Fibroblast of skin of scalp (primary cell): Measurements from ENCODE around the gene OSTF1. TPM values are rescaled to one million over a fixed set of nuclear protein-coding genes. Genes with fewer than 3 reads are reported as not detected.

Experiments
- DNase-seq: peaks from one replicate; pipeline ENCODE4 v3.0.0-alpha.2; 2013
- polyA plus RNA-seq, 2 experiments: library from polyadenylated mRNA; unstranded; fragments of 120-200 nt; gene quantifications; one replicate each; pipeline ENCODE4 v1.2.1, GENCODE V29; 2013; ENCODE audit not compliant: insufficient read length in 2 of 2

The OSTF1 gene, protein sequence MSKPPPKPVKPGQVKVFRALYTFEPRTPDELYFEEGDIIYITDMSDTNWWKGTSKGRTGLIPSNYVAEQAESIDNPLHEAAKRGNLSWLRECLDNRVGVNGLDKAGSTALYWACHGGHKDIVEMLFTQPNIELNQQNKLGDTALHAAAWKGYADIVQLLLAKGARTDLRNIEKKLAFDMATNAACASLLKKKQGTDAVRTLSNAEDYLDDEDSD
- polyA plus RNA-seq (2013, experiment 1 of 2; ENCODE audit: insufficient read length) = 41.5 TPM
- polyA plus RNA-seq (2013, experiment 2 of 2; ENCODE audit: insufficient read length) = 39.7 TPM

DNA sequence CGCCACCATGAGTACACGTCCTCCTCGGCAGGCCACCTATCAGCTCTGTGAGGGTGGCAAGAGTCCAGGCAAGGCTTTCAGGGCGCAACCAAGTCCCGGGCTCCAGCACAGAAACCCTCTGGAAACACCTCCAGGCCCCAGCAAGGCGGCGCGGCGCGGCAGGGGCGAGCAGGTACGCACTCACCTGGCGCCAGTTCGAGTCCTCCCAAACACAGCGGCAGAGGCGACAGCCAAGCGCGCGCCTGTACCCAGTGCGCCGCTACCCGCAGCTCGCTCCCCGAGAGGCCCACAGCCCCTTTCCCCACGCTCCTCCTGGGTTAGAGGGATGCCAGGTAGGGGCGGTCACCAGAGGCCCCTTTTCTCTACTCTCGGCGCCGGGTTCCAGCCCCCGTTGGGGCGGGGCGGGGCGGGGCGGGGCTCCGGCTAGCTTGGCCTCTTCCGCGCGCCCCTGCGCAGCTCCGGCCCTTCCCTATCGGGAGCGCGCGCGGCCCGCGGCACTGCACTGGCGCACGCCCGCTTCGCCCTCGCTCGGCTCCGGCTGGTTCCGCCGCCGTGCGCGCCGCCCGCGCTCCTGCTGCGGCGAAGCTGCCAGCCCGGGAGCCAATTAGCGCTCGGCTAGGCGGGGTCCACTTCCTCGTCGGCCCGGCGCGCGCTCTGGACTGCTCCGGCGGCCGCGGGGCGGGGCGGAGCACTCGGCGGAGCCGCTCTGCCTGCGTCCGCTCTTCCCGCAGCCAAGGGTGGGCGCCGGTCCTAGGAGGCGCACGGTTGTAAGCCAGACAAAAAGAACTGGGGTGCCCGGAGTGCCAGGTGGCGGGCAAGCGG is at the start of gene OSTF1, which contains the start of gene NMRK1:
Gene OSTF1, plus strand, starts transcription at position 691 of the 822 bp plus-strand sequence. CDS start 179 bp downstream, outside the sequence.
Gene NMRK1, minus strand, starts transcription at position 332 of the 822 bp plus-strand sequence. CDS start 5,040 bp downstream, outside the sequence.
- peak; percentile 98 for DNase-seq

DNA sequence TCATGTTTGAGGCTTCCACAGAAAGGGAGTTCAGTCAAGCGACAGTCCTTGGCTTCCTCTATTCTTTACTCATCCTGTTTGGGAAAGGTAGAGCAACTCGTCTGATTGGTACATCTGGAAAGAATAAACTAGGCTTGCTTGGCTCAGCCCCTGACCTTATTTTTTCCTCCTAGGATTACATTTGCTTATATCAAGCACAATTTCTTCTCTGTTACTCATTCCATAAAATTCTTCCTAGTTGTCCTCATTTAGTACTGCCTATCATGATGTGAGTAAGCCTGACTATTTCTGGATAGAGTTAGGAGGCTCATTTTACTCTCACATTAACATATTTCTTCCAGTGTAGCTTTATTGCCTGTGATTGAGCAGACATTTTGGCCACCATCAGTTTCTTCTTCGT is 49.3 kb upstream of the OSTF1 start:
- peak; percentile 82 for DNase-seq

DNA sequence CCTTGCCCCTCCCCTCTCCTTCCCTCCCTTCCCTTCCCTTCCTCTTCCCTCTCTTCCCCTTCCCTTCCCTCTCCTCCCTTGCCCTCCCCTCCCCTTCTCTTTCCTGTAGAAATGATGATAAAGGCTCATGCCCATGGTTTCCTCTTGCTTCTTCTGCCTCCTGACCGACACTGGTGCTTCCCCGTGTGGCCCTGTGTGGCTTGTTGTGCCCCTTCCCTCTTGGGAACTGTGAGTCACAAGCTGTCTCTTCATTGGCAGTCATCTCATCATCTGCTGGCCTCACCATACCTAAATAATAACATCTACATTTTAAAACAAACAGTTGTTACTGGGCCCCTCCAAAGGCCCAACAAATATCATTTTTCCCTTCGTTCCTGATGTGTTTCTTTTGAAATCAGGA is 48.5 kb upstream of the OSTF1 start:
- DNase-seq = no peak

DNA sequence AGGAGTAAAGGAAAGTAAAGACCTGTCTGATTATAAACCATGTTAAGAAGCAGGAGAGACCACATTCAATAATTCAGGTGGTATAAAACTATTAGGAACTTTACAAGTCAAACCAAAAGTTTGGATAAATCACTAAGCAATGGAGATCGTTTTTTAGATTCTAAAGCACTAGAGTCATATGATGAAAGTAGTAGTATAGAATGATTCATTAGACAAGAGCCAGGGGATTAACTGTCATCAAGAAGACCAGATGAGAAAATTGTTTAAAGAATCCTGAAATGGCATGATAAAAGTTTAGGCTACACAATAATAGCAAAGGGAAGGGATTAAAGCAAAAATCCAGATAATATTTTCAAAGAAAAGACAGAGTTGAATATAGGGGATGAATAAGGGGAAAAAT is 47.3 kb upstream of the OSTF1 start:
- DNase-seq = peak; percentile 32

DNA sequence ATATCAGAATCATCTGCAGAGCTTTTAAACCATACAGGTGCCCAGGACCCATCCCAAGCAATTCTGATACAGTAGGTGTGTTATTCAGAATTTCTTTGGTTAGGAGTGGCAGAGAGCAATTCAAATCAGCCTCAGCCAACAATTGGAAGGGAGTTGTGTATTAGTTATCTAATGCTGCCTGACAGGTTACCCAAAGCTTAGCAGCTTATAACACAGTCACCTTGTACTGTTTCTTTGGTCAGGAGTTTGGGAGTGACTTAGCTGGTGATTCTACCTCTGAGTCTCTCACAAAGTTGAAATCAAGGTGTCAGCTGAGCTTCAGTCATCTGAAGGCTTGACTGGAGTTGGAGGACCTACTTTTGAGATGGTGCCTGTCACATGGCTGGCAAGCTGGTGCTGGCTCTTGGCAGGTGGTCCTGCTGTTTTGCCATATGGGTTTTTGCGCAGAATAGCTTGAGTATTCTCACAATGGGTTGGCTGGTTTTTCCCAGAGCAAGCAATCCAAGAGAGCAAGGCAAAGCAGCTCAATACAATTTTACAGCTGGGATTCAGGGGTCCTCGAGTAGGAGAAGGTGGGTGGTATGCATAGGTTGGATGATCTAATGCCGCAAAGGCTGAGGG is 41.5 kb upstream of the OSTF1 start:
- no peak for DNase-seq

DNA sequence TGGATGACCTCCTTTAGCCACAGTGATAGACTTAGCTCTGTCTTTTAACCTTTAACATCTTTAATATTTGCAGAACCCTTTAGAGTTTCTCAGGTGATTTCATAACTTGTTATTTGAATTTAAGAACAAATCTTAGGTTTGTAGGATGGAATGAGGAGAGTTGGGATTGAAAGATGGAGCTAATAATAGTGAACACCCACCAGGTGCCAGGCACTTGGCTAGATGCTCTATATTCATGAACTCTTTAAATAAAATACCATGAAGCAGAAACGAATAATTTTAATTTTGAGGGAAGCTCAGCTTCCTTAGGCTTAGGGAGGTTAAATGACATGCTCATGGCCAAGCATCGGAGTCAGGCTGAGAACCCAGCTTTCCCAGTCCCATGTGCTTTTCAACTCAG is 40.8 kb upstream of the OSTF1 start:
- no peak for DNase-seq

DNA sequence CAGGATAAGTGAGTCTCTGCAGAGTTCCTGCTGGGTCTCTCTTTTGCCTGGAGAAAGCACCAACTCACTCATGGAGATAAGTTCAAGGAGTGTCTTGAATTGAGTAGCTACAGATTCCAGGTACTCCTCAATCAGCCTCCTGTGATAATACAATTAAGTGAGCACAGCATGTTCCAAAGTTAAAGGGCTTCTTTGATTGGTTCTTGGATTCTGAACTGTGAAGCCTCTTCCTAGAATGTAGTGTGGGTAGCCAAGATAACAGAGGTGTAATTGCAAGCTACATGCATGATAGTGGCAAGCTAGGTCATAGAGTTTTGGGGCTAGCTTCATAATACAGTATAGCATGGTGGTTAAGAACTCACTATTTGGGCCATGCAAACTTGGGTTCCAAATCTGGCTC is 37.0 kb upstream of the OSTF1 start:
- no peak for DNase-seq

DNA sequence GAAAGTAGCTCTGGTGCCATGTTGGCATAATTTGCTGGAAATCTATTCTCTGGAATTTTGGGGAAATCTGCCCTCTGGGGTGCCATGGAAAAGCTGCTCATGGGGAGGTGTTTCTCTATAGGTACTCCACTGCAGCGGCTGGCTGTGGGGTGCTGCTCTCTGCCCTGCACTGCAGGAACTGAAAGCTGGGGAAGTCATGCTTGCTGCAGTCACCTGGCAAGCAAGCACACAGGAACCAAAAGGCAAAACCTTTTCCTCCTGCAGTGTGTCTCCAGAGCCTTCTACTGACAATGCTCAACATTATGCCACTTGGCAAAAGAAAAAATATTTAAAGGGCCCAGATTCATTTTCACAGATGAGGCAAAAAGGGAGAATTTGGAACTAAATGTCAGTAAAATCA is 34.4 kb upstream of the OSTF1 start:
- no peak for DNase-seq

DNA sequence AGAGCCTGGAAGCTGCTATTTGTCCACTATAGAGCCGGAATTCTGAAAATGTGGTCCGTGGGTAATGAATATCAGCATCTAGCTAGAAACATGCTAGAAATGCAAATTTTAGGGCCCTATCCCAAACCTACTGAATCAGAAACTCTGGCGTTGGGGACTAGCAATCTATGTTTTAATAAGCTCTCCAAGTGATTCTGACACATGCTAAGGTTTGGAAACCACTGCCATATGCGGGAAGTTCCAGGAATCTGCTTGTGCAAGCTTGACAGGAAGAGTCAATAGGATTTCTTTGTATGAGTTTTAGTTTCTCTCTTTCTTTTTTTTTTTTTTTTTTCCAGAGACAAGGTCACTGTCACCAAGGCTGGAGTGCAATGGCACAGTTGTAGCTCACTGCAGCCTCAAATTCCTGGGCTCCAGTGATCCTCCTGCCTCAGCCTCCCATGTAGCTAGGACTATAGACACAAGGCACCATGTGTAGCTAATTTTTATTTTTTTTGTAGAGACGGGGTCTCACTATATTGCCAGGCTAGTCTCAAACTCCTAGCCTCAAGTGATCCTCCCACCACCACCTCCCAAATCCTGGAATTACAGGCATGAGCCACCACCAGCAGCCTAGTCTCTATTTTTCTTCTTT is 33.8 kb upstream of the OSTF1 start:
- DNase-seq = peak; percentile 45

DNA sequence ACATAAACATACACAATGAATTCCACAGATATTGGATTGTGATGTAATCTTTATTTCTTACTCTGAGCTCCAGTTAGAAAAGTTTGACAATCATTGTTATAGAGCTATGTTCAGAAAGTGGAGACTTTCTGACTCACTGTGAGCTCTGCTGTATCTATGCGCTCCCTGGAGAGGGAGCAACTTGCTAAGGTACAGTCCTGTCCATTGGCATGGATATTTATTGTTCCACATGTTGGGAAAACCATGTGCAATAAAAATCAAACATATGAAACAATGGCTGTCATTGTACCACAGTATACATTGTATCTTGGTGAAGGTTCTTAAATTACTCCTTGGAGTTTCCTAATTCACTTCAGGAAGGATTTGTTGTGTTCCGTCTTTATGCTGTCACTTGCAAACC is 27.1 kb upstream of the OSTF1 start:
- no peak for DNase-seq

DNA sequence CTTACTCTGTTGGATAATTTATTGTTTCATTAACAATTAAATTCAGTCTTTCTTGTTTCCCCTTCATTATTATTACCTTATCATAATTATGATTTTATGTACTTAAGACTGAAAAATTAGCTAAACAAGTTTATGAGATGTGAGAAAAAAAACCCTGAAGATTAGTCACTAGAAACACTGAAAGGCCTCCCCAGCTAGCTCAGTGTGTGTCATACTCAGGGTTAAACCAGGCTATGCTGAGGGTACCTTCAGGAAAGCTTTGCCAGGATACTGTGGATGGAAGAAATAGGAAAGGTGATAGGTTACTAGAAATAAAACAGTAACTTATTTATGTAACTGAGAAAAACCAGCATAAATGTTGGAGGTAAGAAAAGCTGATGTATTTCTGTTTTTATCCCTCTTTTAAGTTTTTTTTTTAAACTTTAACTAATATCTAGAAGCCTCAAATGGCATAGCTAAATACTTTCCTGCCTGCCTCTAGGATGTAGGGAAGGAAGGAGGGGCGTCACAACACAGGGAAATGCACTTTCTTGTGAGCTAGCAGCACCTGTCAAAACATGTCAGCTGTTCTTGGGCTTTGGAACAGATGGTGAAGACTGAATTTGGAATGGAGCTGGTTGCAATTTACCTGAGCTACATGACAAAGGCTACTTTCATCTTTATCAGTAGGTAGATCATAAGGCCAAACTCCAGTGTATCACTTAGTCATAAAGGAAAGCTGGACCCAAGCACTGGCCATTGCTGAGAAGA is 24.6 kb upstream of the OSTF1 start:
- no peak for DNase-seq

DNA sequence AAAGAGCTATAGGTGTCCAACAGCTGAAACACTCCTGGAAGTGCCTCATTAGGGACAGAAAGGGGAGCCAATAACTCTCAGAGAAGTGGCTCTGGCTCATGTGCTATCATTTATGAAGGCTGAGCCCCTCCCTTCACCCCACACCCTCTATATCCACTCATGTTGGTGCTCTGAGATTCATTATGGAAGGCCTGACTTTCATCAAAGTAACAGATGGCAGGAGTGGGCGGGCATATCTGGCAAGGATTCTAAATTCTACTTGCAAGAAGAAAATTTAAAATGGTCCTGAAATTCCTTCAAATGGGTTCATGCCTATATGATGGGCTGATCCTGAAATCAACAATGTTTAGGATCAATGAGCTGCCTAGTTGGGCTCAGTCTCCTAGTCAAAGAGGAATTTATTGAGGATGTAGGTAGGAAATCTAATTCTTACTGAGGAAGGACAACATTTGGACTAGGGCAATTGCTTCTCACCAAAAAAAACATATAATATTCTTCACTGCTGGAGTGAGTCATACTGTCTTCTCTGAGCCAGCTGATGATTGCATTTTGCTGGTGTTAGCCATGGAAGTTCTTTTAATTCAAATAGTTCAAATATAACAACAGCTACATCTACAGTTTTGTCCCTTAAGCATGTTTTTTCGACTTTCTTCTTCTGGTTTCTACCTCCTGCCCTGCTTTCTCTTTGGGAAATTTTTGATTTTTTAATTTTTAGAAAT is 23.8 kb upstream of the OSTF1 start:
- DNase-seq = peak; percentile 49

DNA sequence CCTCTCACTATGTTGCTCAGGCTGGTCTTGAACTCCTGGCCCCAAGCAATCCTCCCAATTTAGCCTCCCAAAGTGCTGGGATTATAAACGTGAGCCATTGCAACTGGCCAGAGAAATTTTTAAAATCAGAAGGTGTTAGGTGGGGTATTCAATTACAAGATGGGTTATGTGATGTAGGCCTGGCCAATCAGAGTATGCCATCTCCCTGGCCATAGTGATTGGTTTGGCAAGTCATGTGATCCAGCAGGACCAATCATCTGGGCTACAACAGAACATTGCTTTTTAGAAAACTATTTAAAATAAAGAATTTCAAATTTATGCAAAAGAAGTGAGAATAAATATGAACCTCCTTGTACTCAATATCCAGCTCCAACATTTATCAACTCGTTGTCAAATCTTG is 22.8 kb upstream of the OSTF1 start:
- no peak for DNase-seq

DNA sequence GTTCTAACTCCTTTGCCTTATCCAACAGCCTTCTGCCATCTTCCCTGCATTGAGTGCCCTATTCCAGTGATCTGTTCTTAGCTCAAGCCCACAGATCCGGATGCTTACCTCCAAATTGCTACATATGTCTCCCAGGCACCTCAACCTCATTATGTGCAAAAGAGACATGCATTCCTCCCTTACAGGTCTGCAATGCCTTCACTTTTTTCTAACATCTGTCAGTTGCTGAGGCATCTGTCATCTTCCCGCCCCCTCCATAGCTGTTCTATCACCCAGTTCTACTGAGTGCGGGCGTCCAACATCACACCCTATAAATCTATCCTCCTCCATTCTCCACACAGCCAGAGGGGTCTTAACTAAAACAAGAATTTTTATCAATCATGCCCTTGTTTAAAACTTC is 20.4 kb upstream of the OSTF1 start:
- DNase-seq = no peak

DNA sequence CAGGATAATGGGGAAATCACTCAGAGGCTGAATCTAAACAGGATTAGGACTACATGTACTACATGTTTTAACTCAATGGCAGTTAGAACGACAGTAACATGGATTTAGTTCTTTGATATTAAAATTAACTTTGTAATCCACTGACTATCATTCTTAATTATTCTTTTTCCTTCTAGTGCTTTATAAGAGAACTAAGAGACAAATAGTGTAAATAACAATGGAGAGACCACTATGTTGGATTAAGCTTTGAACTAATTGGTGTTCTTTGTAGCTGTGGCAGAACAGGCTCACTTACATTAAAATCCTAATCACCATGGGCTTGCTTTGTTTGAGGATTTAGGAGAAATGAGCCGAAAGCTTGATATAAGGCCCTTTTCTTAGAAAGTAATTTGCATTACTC is 19.1 kb upstream of the OSTF1 start:
- no peak for DNase-seq

DNA sequence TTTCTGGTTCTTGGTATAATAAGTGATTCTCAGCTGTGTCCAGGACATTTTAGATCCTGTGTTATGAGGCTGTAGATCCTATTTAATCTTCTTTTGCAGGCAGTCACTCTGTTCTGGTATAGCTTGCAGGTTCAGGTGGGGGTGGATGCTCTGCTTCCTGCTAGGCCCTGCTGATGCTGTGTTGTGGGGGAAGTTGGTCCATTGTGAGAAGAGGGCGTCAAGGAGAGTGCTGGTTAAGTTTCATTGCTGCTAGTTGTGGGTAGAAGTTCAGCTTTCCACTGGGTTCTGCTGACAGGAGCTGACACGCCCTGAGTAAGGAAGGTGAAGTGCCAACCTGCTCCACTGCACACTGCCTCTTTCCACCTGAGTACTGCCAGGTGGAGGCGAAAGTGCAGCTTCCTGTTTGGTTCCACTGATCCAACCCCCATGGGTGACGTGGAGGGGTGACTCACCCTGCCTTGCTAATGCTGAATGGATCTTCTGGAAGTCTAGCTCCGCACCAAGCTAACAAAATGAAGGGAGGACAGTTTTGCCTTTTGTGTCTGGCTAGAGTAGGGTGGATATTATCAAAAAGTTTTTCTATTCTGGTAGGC is 16.7 kb upstream of the OSTF1 start:
- no peak for DNase-seq

DNA sequence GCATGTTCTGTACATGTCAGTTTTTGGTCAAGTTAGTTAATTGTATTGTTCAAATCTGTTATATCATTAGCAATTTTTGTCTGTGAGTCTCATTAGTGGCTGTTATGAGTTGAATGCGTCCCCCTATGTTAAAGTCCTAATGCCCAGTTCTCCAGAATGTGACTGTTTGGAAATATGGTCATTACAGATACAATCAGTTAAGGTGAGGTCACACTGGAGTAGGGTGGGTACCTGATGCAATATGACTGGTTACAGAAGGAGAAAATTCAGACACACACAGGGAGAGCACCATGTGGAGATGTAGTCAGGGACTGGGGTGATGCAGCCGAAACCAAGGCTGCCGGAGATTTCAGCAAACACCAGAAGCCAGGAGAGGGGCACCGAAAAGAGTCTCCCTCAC is 15.4 kb upstream of the OSTF1 start:
- no peak for DNase-seq

DNA sequence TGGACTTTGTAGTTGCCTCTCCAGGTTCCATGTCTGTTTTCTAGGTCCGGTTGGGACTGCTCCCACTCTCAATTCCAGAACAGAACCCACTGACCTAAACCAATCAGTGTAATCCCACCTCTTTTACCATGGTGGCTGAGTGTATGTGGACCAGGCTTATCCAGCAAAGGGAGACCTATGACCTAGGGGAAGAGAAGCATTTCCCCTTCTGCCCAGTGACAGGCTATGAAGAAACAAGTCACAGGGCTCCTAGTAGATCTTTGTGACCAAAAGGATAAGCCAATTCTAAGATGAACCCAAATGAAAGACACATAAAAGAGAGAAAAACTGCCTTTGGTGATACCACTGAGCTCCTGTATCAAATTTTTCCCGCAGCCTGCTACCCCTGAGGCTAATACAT is 6.7 kb upstream of the OSTF1 start:
- DNase-seq = no peak

DNA sequence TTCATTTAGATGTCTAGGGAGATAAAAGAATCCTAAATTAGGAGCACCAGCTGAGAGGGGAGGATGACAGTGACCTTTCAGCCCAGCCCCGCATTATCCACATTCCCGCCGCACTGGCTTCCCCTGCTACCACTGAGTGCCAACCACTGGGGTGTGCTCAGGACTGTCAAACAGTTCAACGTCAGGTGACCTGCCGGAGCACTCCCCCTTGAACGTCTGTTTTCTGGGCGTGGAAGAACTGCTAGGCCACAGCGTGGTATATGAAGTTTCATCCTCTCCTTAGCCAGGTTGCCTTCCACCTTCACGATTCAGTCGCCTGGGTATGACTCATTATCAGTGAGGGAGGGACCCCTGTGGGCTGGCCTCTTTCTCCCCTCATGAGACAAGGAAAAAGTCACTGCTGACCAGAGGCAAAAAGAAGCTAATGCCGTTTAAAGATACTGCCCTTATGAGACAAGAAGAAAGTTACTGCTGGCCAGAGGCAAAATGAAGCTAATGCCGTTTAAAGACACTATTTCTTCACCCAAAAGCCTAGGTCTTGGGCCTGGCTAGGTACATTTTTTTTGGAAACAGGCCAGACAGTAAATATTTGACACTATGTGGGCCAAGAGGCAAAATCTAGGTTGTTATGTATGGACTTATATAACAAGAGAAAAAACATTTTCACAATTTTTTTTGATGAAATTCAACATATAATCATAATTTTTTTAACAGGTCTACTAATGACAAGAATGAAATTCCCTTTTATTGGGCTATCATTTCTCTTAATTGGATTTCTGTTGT is 4.9 kb upstream of the OSTF1 start:
- no peak for DNase-seq

DNA sequence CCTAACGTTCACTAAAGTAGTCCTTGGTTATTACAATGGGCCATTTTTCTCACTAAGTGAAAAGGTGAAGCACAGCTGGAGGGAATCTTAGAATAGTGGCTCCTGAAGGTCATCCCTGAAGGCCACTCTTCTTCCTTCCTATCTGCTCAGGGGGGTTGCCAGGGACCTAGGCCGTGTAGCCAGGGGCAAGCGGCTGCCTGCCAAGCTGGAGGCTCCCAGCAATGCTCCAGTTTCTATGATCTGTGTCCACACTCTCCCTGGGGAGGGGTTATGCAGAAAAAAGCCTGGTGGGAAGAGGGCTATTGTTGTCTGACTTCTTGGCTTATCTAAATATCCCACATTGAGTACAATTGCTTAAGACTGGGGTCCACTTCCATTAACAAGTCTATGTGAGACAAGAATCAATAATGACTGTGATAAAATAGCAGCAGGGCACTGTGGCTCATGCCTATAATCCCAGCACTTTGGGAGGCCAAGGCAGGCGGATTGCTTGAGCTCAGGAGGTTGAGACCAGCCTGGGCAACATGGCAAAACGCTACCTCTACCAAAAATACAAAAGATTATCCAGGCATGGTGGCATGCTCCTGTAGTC is 4.1 kb upstream of the OSTF1 start:
- DNase-seq = no peak
